Progenitor cell of endocrine pancreas (in vitro differentiated cells): ENCODE measurements around the gene PCDHA2. TPM values are rescaled to one million over a fixed set of nuclear protein-coding genes. Genes with fewer than 3 reads are reported as not detected.

Experiments
- DNase-seq: peaks from one replicate; pipeline ENCODE4 v3.0.0; 2021; ENCODE audit warnings: low spot score; ENCODE audit not compliant: unreplicated experiment
- H3K27ac Mint-ChIP-seq: 2 replicates; pipeline ENCODE4 v1.8.0; 2021; ENCODE audit warnings: mild to moderate bottlenecking, moderate library complexity, mixed read lengths
- H3K27me3 Mint-ChIP-seq: 2 replicates; pipeline ENCODE4 v1.8.0; 2021; ENCODE audit warnings: mixed read lengths
- H3K36me3 Mint-ChIP-seq: 2 replicates; pipeline ENCODE4 v1.8.0; 2022; ENCODE audit warnings: mixed read lengths; ENCODE audit not compliant: insufficient read depth
- H3K4me1 Mint-ChIP-seq: 2 replicates; pipeline ENCODE4 v1.8.0; 2021; ENCODE audit warnings: low read depth, mixed read lengths
- H3K4me3 Mint-ChIP-seq: 2 replicates; pipeline ENCODE4 v1.8.0; 2021; ENCODE audit warnings: low read depth, mild to moderate bottlenecking, moderate library complexity, mixed read lengths
- H3K9me3 Mint-ChIP-seq: 2 replicates; pipeline ENCODE4 v1.8.0; 2021; ENCODE audit warnings: low read depth, mixed read lengths
- long read RNA-seq: library from polyadenylated mRNA; unstranded; transcript quantifications from one replicate; pipeline ENCODE4 v2.0.0, GENCODE V29; 2020
- total RNA-seq: library from RNA; stranded (reverse); gene quantifications from 2 replicates; pipeline ENCODE4 v1.2.1, GENCODE V29; 2021
- TF ChIP-seq, protein P1 (sequence below): fragments of 200-600 bp; sonication (generic); IDR thresholded peaks from one replicate; pipeline ENCODE4 v1.5.0; 2021; ENCODE audit warnings: antibody characterized with exemption, mild to moderate bottlenecking; ENCODE audit not compliant: unreplicated experiment

The PCDHA2 gene
- total RNA-seq: 5.6 and 5.9 TPM in 2 replicates
- long read RNA-seq, partial matches to known transcripts: 0 of 1 reads
- long read RNA-seq, other reads (novel, unspliced or antisense): 0 of 1 reads

GRCh38 chr5:140794595-140795258 is at the start of gene PCDHA2:
Gene PCDHA2, plus strand, starts transcription at chr5:140794852.
- Mint-ChIP-seq H3K27me3 (no peaks in the 10 kb centered on the region), H3K27ac (peak within 1 kb of the TSS; percentile 88), H3K4me1 (no peaks in the 10 kb centered on the region), H3K9me3 (peaks cover 20% of the 10 kb centered on the region), H3K36me3 (peaks cover 24% of the 10 kb centered on the region), H3K4me3 (peak within 1 kb of the TSS; percentile 80)
- TF ChIP-seq, protein P1, sequence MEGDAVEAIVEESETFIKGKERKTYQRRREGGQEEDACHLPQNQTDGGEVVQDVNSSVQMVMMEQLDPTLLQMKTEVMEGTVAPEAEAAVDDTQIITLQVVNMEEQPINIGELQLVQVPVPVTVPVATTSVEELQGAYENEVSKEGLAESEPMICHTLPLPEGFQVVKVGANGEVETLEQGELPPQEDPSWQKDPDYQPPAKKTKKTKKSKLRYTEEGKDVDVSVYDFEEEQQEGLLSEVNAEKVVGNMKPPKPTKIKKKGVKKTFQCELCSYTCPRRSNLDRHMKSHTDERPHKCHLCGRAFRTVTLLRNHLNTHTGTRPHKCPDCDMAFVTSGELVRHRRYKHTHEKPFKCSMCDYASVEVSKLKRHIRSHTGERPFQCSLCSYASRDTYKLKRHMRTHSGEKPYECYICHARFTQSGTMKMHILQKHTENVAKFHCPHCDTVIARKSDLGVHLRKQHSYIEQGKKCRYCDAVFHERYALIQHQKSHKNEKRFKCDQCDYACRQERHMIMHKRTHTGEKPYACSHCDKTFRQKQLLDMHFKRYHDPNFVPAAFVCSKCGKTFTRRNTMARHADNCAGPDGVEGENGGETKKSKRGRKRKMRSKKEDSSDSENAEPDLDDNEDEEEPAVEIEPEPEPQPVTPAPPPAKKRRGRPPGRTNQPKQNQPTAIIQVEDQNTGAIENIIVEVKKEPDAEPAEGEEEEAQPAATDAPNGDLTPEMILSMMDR: peak; percentile 48
- no peak for DNase-seq

DNA sequence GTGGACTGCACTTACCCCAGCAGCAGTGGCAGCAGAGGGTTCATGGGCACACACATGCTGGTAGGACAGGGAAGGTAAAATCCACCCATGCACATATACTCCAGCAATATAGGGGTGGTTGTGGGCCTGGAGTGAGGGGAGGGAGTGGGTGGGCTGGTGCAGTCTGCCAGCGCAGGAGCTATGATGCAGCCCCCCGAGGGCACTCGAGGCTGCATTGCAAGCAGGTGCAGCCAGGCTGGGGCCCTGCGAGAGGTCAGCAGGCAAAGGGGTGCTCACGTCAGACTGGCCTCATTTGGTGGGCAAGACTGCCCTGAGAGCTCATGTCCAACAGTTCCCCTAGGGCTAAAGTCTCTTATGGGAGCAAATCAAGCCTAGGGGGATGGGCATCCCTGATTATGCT is 41.1 kb upstream of the PCDHA2 start:
- H3K4me1 Mint-ChIP-seq: no peaks in the 10 kb centered on the region
- DNase-seq: no peak

GRCh38 chr5:140764177-140764973 is 30.3 kb upstream of the PCDHA2 start:
- Mint-ChIP-seq H3K36me3 (peaks cover 7% of the 10 kb centered on the region), H3K4me1 (no peaks in the 10 kb centered on the region), H3K4me3 (no peak overlapping the region), H3K9me3 (peaks cover 59% of the 10 kb centered on the region), H3K27ac (no peak overlapping the region), H3K27me3 (no peaks in the 10 kb centered on the region)
- DNase-seq: no peak
- TF ChIP-seq, protein P1: no peak

More for the DNA sequence above, 41.1 kb upstream of the PCDHA2 start:
- Mint-ChIP-seq H3K4me3 (no peak overlapping the region), H3K27me3 (no peaks in the 10 kb centered on the region), H3K27ac (no peak overlapping the region), H3K9me3 (peaks cover 69% of the 10 kb centered on the region), H3K36me3 (no peaks in the 10 kb centered on the region)
- TF ChIP-seq, protein P1: no peak

DNA sequence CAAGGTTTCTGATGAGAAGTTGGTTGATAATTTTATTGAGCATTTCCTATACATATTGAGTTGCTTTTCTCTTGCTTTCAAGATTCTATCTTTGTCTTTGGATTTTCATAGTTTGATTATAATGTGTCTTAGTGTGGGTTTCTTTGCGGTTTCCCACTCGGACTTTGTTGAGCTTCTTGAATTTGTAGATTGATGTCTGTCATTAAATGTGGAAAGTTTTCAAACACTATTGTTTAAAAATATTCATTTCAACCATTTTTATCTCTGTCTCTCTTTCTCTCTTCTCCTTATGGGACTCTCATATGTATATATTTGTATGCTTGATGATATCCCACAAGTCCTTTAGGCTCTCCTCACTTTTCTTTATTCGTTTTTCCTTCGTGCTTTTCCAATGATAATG is 27.2 kb upstream of the PCDHA2 start:
- TF ChIP-seq, protein P1: no peak
- Mint-ChIP-seq H3K4me3 (no peak overlapping the region), H3K36me3 (peaks cover 3% of the 10 kb centered on the region), H3K4me1 (no peaks in the 10 kb centered on the region), H3K27me3 (no peaks in the 10 kb centered on the region), H3K9me3 (peaks cover 51% of the 10 kb centered on the region), H3K27ac (no peak overlapping the region)
- no peak for DNase-seq

GRCh38 chr5:140780512-140780911 is 14.1 kb upstream of the PCDHA2 start:
- no peaks in the 10 kb centered on the region for H3K27me3 Mint-ChIP-seq
- no peaks in the 10 kb centered on the region for H3K4me1 Mint-ChIP-seq

More at GRCh38 chr5:140780512-140780911, 14.1 kb upstream of the PCDHA2 start:
- DNase-seq: no peak
- Mint-ChIP-seq H3K36me3 (peaks cover 1% of the 10 kb centered on the region), H3K9me3 (peaks cover 62% of the 10 kb centered on the region), H3K27ac (no peak overlapping the region), H3K4me3 (no peak overlapping the region)
- TF ChIP-seq, protein P1: no peak
